GM18870 (cell line): ENCODE measurements around the gene SKAP1.

Experiments used
- ATAC-seq: cut with Tn5 transposase; IDR thresholded peaks from one replicate; pipeline ENCODE4 v1.9.1; 2021; ENCODE audit warnings: moderate library complexity; ENCODE audit not compliant: unreplicated experiment

SKAP1 gene

GRCh38 chr17:48333034-48333530 lies 96.9 kb downstream of the SKAP1 start:
- no peak for ATAC-seq

- ATAC-seq = no peak
Measured at GRCh38 chr17:48330887-48331286, 99.1 kb downstream of the SKAP1 start.

- ATAC-seq = no peak
Measured at GRCh38 chr17:48330421-48330820, 99.6 kb downstream of the SKAP1 start.

GRCh38 chr17:48328457-48328856 lies 101.6 kb downstream of the SKAP1 start:
- no peak for ATAC-seq

GRCh38 chr17:48326310-48326709 lies 103.7 kb downstream of the SKAP1 start:
- no peak for ATAC-seq

GRCh38 chr17:48322060-48322459 lies 108.0 kb downstream of the SKAP1 start:
- ATAC-seq = no peak

GRCh38 chr17:48317732-48318131 lies 112.3 kb downstream of the SKAP1 start:
- ATAC-seq = no peak

- ATAC-seq = no peak
Measured at GRCh38 chr17:48314716-48315115, 115.3 kb downstream of the SKAP1 start.

- ATAC-seq = no peak
Measured at GRCh38 chr17:48313096-48313755, 116.8 kb downstream of the SKAP1 start.

- ATAC-seq = no peak
Measured at GRCh38 chr17:48311324-48311723, 118.7 kb downstream of the SKAP1 start.

- no peak for ATAC-seq
Measured at GRCh38 chr17:48310748-48311213, 119.2 kb downstream of the SKAP1 start.

GRCh38 chr17:48308581-48308980 lies 121.4 kb downstream of the SKAP1 start:
- ATAC-seq = no peak

GRCh38 chr17:48307814-48308411 lies 122.1 kb downstream of the SKAP1 start:
- no peak for ATAC-seq

- no peak for ATAC-seq
Measured at GRCh38 chr17:48307255-48307654, 122.8 kb downstream of the SKAP1 start.

- no peak for ATAC-seq
Measured at GRCh38 chr17:48301002-48301401, 129.0 kb downstream of the SKAP1 start.

- ATAC-seq = no peak
Measured at GRCh38 chr17:48299760-48300159, 130.3 kb downstream of the SKAP1 start.

GRCh38 chr17:48297825-48298224 lies 132.2 kb downstream of the SKAP1 start:
- ATAC-seq = no peak

GRCh38 chr17:48296453-48296852 lies 133.6 kb downstream of the SKAP1 start:
- ATAC-seq = no peak

- no peak for ATAC-seq
Measured at GRCh38 chr17:48295362-48296288, 134.4 kb downstream of the SKAP1 start.

- no peak for ATAC-seq
Measured at GRCh38 chr17:48294806-48295361, 135.1 kb downstream of the SKAP1 start.
